Measurements from ENCODE around the gene LRRC49.

LRRC49 gene

GRCh38 chr15:70859322-70859908 is 33.2 kb upstream of the LRRC49 start:
- DNase-seq (ENCODE audit: extremely low spot score): no peak
- ChIA-PET CTCF (interaction anchor here (1.0 to 2.1 kb wide), 3 partner anchors 9 to 13 kb away, joined by 3 to 6 read pairs (median 4); no protein-coding TSS in a partner anchor), POLR2A (no interaction called here)
- no peak for TF ChIP-seq CTCF (IDR thresholded peaks at IDR 0.05; ENCODE audit: control extremely low read depth, extremely low read depth, low read depth, missing control alignments)

GRCh38 chr15:70859998-70860397 is 32.6 kb upstream of the LRRC49 start:
- TF ChIP-seq CTCF (IDR thresholded peaks at IDR 0.05; ENCODE audit: control extremely low read depth, extremely low read depth, low read depth, missing control alignments): no peak
- ChIA-PET CTCF (interaction anchor here (1.0 to 2.1 kb wide), 3 partner anchors 9 to 14 kb away, joined by 3 to 6 read pairs (median 4); no protein-coding TSS in a partner anchor), POLR2A (no interaction called here)
- no peak for DNase-seq (ENCODE audit: extremely low spot score)

GRCh38 chr15:70863450-70864218 is 29.0 kb upstream of the LRRC49 start:
- ChIA-PET CTCF (interaction anchor here (1.5 kb wide), 1 partner anchor 11 kb away, joined by 4 read pairs; no protein-coding TSS in a partner anchor), POLR2A (interaction anchor here (0.6 kb wide), 1 partner anchor 115 kb away, joined by 3 read pairs; no protein-coding TSS in a partner anchor)
- no peak for DNase-seq (ENCODE audit: extremely low spot score)
- no peak for TF ChIP-seq CTCF (IDR thresholded peaks at IDR 0.05; ENCODE audit: control extremely low read depth, extremely low read depth, low read depth, missing control alignments)

GRCh38 chr15:70866982-70867641 is 25.5 kb upstream of the LRRC49 start:
- no peak for TF ChIP-seq CTCF (IDR thresholded peaks at IDR 0.05; ENCODE audit: control extremely low read depth, extremely low read depth, low read depth, missing control alignments)
- CTCF ChIA-PET: no interaction called here
- POLR2A ChIA-PET: no interaction called here
- no peak for DNase-seq (ENCODE audit: extremely low spot score)

GRCh38 chr15:70867911-70868467 is 24.6 kb upstream of the LRRC49 start:
- CTCF ChIA-PET: interaction anchor here (2.4 kb wide), 1 partner anchor 9 kb away, joined by 6 read pairs; no protein-coding TSS in a partner anchor
- POLR2A ChIA-PET: no interaction called here
- no peak for DNase-seq (ENCODE audit: extremely low spot score)
- TF ChIP-seq CTCF (IDR thresholded peaks at IDR 0.05; ENCODE audit: control extremely low read depth, extremely low read depth, low read depth, missing control alignments): no peak

- POLR2A ChIA-PET: no interaction called here
- CTCF ChIA-PET: interaction anchor here (1.2 to 2.4 kb wide), 3 partner anchors 10 to 44 kb away, joined by 4 to 7 read pairs (median 6); no protein-coding TSS in a partner anchor
- no peak for DNase-seq (ENCODE audit: extremely low spot score)
- TF ChIP-seq CTCF (IDR thresholded peaks at IDR 0.05; ENCODE audit: control extremely low read depth, extremely low read depth, low read depth, missing control alignments): no peak
These were observed 23.3 kb upstream of the LRRC49 start for GRCh38 chr15:70869346-70869745.

Data from GM10248 (cell line).